Adrenal gland (tissue), 5 donors: ENCODE measurements around the gene SERPINB5.

Experiments
- POLR2A ChIP-seq, 2 donors: fragments of 450-650 bp; IDR thresholded peaks; one replicate each; pipeline ENCODE4 v1.6.1; 2017; ENCODE audit warnings: antibody characterized with exemption in 2 of 2, mild to moderate bottlenecking in 2 of 2, moderate library complexity in 1 of 2
- TF ChIP-seq, protein P1 (sequence below), 6 experiments: fragments of 450-650 bp in 4 of 6; fragments of 200-600 bp in 2 of 6; sonication (generic) in 1 of 6; IDR thresholded peaks; 1 replicate in 5 of 6; 2 replicates in 1 of 6; pipeline versions ENCODE4 v1.5.1 to v1.8.0; 2016 to 2021; ENCODE audit warnings: antibody characterized with exemption in 6 of 6, mild to moderate bottlenecking in 2 of 6, moderate library complexity in 1 of 6
- donor health status: DM: no; HTN: no; CAD: no.

DNA sequence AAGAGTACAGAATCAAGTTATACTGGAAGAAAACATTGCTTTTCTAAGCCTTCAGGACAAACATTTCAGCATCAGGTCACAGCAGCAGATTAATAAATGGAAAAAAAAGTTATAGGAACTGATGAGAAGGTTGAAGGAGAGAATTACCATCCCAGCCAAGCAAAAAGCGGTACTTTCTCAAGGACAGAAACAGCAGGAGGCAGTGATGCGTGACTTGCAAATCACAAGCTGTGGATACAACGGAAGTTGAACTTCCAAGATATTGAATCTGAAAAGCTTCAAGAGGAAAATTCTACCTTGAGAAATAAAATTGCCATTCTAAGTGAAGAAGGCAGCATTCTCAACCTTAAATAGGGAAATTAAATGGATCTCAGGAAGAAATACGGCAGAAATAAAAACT, 46.9 kb downstream of the SERPINB5 start:
- TF ChIP-seq, protein P1, sequence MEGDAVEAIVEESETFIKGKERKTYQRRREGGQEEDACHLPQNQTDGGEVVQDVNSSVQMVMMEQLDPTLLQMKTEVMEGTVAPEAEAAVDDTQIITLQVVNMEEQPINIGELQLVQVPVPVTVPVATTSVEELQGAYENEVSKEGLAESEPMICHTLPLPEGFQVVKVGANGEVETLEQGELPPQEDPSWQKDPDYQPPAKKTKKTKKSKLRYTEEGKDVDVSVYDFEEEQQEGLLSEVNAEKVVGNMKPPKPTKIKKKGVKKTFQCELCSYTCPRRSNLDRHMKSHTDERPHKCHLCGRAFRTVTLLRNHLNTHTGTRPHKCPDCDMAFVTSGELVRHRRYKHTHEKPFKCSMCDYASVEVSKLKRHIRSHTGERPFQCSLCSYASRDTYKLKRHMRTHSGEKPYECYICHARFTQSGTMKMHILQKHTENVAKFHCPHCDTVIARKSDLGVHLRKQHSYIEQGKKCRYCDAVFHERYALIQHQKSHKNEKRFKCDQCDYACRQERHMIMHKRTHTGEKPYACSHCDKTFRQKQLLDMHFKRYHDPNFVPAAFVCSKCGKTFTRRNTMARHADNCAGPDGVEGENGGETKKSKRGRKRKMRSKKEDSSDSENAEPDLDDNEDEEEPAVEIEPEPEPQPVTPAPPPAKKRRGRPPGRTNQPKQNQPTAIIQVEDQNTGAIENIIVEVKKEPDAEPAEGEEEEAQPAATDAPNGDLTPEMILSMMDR (IDR thresholded peaks at IDR 0.05) = no peak
- no peak for TF ChIP-seq POLR2A (IDR thresholded peaks at IDR 0.05)
